HG03442 (cell line): ENCODE measurements around the gene SYNE1.

Experiments
- ATAC-seq: cut with Tn5 transposase; IDR thresholded peaks from one replicate; pipeline ENCODE4 v1.9.1; 2021; ENCODE audit warnings: mild to moderate bottlenecking, moderate library complexity; ENCODE audit not compliant: unreplicated experiment

SYNE1 gene

GRCh38 chr6:152117156-152118133, 519.7 kb downstream of the SYNE1 start:
- ATAC-seq = peak; percentile 87

GRCh38 chr6:152112491-152113261, 524.5 kb downstream of the SYNE1 start:
- peak; percentile 64 for ATAC-seq

- ATAC-seq = no peak
These were observed 526.0 kb downstream of the SYNE1 start for GRCh38 chr6:152110886-152111820.

- no peak for ATAC-seq
These were observed 529.2 kb downstream of the SYNE1 start for GRCh38 chr6:152107973-152108372.

- no peak for ATAC-seq
These were observed 537.0 kb downstream of the SYNE1 start for GRCh38 chr6:152100183-152100618.

- no peak for ATAC-seq
These were observed 537.5 kb downstream of the SYNE1 start for GRCh38 chr6:152099446-152100182.

- no peak for ATAC-seq
These were observed 538.5 kb downstream of the SYNE1 start for GRCh38 chr6:152098683-152099082.

- ATAC-seq = no peak
These were observed 540.2 kb downstream of the SYNE1 start for GRCh38 chr6:152096863-152097496.

- ATAC-seq = no peak
These were observed 542.1 kb downstream of the SYNE1 start for GRCh38 chr6:152094992-152095592.

- no peak for ATAC-seq
These were observed 542.9 kb downstream of the SYNE1 start for GRCh38 chr6:152094276-152094675.

GRCh38 chr6:152093711-152094110, 543.5 kb downstream of the SYNE1 start:
- ATAC-seq = no peak

- no peak for ATAC-seq
These were observed 545.3 kb downstream of the SYNE1 start for GRCh38 chr6:152091851-152092341.

GRCh38 chr6:152091201-152091600, 546.0 kb downstream of the SYNE1 start:
- no peak for ATAC-seq

GRCh38 chr6:152089992-152090391, 547.2 kb downstream of the SYNE1 start:
- no peak for ATAC-seq

- ATAC-seq = no peak
These were observed 549.5 kb downstream of the SYNE1 start for GRCh38 chr6:152087701-152088100.

GRCh38 chr6:152087096-152087495, 550.1 kb downstream of the SYNE1 start:
- ATAC-seq = no peak

- ATAC-seq = no peak
These were observed 550.8 kb downstream of the SYNE1 start for GRCh38 chr6:152086223-152086873.

- ATAC-seq = no peak
These were observed 551.7 kb downstream of the SYNE1 start for GRCh38 chr6:152085451-152085921.
